DOHH2 (cell line): Measurements from ENCODE around the gene FARS2.

ENCODE experiments used
- H3F3A ChIP-seq: fragments of 200-600 bp; sonication (generic), shearing (Covaris generic); 2 replicates; pipeline ENCODE4 v1.6.0; 2016; ENCODE audit warnings: antibody characterized with exemption, mild to moderate bottlenecking; ENCODE audit not compliant: control insufficient read depth, insufficient read depth
- H3K27ac ChIP-seq: fragments of 200-600 bp; sonication (generic); 2 replicates; pipeline ENCODE4 v1.5.1; 2014; ENCODE audit warnings: low read depth, mild to moderate bottlenecking, low read length, moderate library complexity
- H3K27me3 ChIP-seq: fragments of 200-600 bp; sonication (generic); 2 replicates; pipeline ENCODE4 v1.6.1; 2014; ENCODE audit warnings: mild to moderate bottlenecking, low read length, mixed read lengths; ENCODE audit not compliant: control insufficient read depth
- H3K36me3 ChIP-seq: fragments of 200-600 bp; sonication (generic); 2 replicates; pipeline ENCODE4 v1.6.1; 2014; ENCODE audit warnings: mild to moderate bottlenecking, low read length, moderate library complexity, mixed read lengths; ENCODE audit not compliant: control insufficient read depth
- H3K4me1 ChIP-seq: fragments of 200-600 bp; sonication (generic); 2 replicates; pipeline ENCODE4 v1.6.1; 2014; ENCODE audit warnings: mild to moderate bottlenecking, low read length, mixed read lengths; ENCODE audit not compliant: control insufficient read depth
- H3K4me2 ChIP-seq: fragments of 200-600 bp; sonication (generic); 2 replicates; pipeline ENCODE4 v1.6.0; 2014; ENCODE audit warnings: mild to moderate bottlenecking, low read length, moderate library complexity
- H3K4me3 ChIP-seq: fragments of 200-600 bp; sonication (generic); 2 replicates; pipeline ENCODE4 v1.5.1; 2014; ENCODE audit warnings: mild to moderate bottlenecking, low read length, mixed read lengths
- H3K79me2 ChIP-seq: fragments of 200-600 bp; sonication (generic); 2 replicates; pipeline ENCODE4 v1.6.1; 2014; ENCODE audit warnings: mild to moderate bottlenecking, low read length, mixed read lengths; ENCODE audit not compliant: control insufficient read depth
- H3K9me2 ChIP-seq: fragments of 200-600 bp; sonication (generic); replicated peaks from 2 replicates; pipeline ENCODE4 v1.6.1; 2014; ENCODE audit warnings: mild to moderate bottlenecking, low read length, mixed read lengths; ENCODE audit not compliant: control insufficient read depth
- H3K9me3 ChIP-seq: fragments of 200-600 bp; sonication (generic); 2 replicates; pipeline ENCODE4 v1.6.1; 2014; ENCODE audit warnings: antibody characterized with exemption, low read length, mixed read lengths; ENCODE audit not compliant: control insufficient read depth, insufficient read depth
- H4K20me1 ChIP-seq: fragments of 200-600 bp; sonication (generic); 2 replicates; pipeline ENCODE4 v1.6.0; 2014; ENCODE audit warnings: low read depth, mild to moderate bottlenecking, antibody characterized with exemption, low read length, moderate library complexity; ENCODE audit not compliant: control insufficient read depth, insufficient read depth
- CTCF ChIP-seq: fragments of 200-600 bp; sonication (generic); IDR thresholded peaks from one replicate; pipeline ENCODE4 v1.5.1; 2014; ENCODE audit warnings: antibody characterized with exemption, mild to moderate bottlenecking, low read depth, low read length; ENCODE audit not compliant: poor library complexity, severe bottlenecking
- EZH2phosphoT487 ChIP-seq: fragments of 200-600 bp; sonication (generic); IDR thresholded peaks from 2 replicates; pipeline ENCODE4 v1.6.1; 2017; ENCODE audit warnings: borderline replicate concordance, mild to moderate bottlenecking, antibody characterized with exemption, low read length, moderate library complexity, mixed read lengths

Gene FARS2

GRCh38 chr6:5781019-5781418, 519.7 kb downstream of the FARS2 start:
- no peaks in the 10 kb centered on the region for H4K20me1 ChIP-seq
- no peaks in the 10 kb centered on the region for H3K9me3 ChIP-seq
- no peaks in the 10 kb centered on the region for H3K79me2 ChIP-seq
- H3K4me2 ChIP-seq, result no peak overlapping the region
- H3K27me3 ChIP-seq, result no peaks in the 10 kb centered on the region
- H3K4me1 ChIP-seq, result peaks cover 51% of the 10 kb centered on the region
- no peak overlapping the region for H3K27ac ChIP-seq
- H3K4me3 ChIP-seq, result no peak overlapping the region
- peaks cover 20% of the 10 kb centered on the region for H3F3A ChIP-seq
- no peaks in the 10 kb centered on the region for H3K9me2 ChIP-seq
- TF ChIP-seq EZH2phosphoT487, result no peak
- TF ChIP-seq CTCF, result no peak
- H3K36me3 ChIP-seq, result no peaks in the 10 kb centered on the region

GRCh38 chr6:5781966-5782556, 520.7 kb downstream of the FARS2 start:
- H3K4me3 ChIP-seq, result no peak overlapping the region
- H3K79me2 ChIP-seq, result no peaks in the 10 kb centered on the region
- peaks cover 47% of the 10 kb centered on the region for H3K4me1 ChIP-seq
- no peak overlapping the region for H3K4me2 ChIP-seq
- no peaks in the 10 kb centered on the region for H4K20me1 ChIP-seq
- H3K9me3 ChIP-seq, result no peaks in the 10 kb centered on the region
- peaks cover 15% of the 10 kb centered on the region for H3F3A ChIP-seq
- H3K27ac ChIP-seq, result no peak overlapping the region
- H3K36me3 ChIP-seq, result no peaks in the 10 kb centered on the region
- no peak for TF ChIP-seq EZH2phosphoT487
- no peak for TF ChIP-seq CTCF
- no peaks in the 10 kb centered on the region for H3K9me2 ChIP-seq
- H3K27me3 ChIP-seq, result no peaks in the 10 kb centered on the region

GRCh38 chr6:5782783-5783547, 521.7 kb downstream of the FARS2 start:
- no peaks in the 10 kb centered on the region for H3K27me3 ChIP-seq
- H3K27ac ChIP-seq, result no peak overlapping the region
- no peak overlapping the region for H3K4me3 ChIP-seq
- H3K9me2 ChIP-seq, result no peaks in the 10 kb centered on the region
- H3F3A ChIP-seq, result peaks cover 6% of the 10 kb centered on the region; the same call in 1 of the 2 replicates
- H3K79me2 ChIP-seq, result no peaks in the 10 kb centered on the region
- no peaks in the 10 kb centered on the region for H3K9me3 ChIP-seq
- H3K4me2 ChIP-seq, result peak overlapping the region; percentile 33
- H3K36me3 ChIP-seq, result no peaks in the 10 kb centered on the region
- TF ChIP-seq EZH2phosphoT487 (no peak), CTCF (no peak)
- no peaks in the 10 kb centered on the region for H4K20me1 ChIP-seq
- H3K4me1 ChIP-seq, result peaks cover 42% of the 10 kb centered on the region
